Stimulated activated CD8-positive, alpha-beta memory T cell treated with anti-CD3 and anti-CD28 coated beads, Interleukin-4, amount 100 ng/mL, for 1 hour (primary cell): ENCODE results near the gene NELL1.

ENCODE experiments used
- DNase-seq, 2 donors: peaks; one replicate each; pipeline ENCODE4 v3.0.0-alpha.2; 2020; ENCODE audit warnings: low read depth in 2 of 2, low spot score in 1 of 2

Gene NELL1

GRCh38 chr11:20668131-20668809 lies 1.1 kb upstream of the NELL1 start:
- DNase-seq = no peak

GRCh38 chr11:20669820-20670684 lies 666 bp downstream of the NELL1 start:
- DNase-seq = no peak

- DNase-seq = no peak
Observed at GRCh38 chr11:20670932-20671403, 1.6 kb downstream of the NELL1 start.

- no peak for DNase-seq
Observed at GRCh38 chr11:20671856-20672546, 2.6 kb downstream of the NELL1 start.

GRCh38 chr11:20672575-20672974 lies 3.2 kb downstream of the NELL1 start:
- no peak for DNase-seq

GRCh38 chr11:20676658-20677057 lies 7.3 kb downstream of the NELL1 start:
- no peak for DNase-seq

GRCh38 chr11:20688761-20689160 lies 19.4 kb downstream of the NELL1 start:
- no peak for DNase-seq

- no peak for DNase-seq
Observed at GRCh38 chr11:20707876-20708275, 38.5 kb downstream of the NELL1 start.

GRCh38 chr11:20712912-20713311 lies 43.5 kb downstream of the NELL1 start:
- DNase-seq = no peak

GRCh38 chr11:20715464-20715863 lies 46.1 kb downstream of the NELL1 start:
- DNase-seq = no peak

GRCh38 chr11:20715931-20716330 lies 46.5 kb downstream of the NELL1 start:
- DNase-seq = no peak

- DNase-seq = no peak
Observed at GRCh38 chr11:20719821-20720220, 50.4 kb downstream of the NELL1 start.

GRCh38 chr11:20723366-20723765 lies 54.0 kb downstream of the NELL1 start:
- DNase-seq = no peak

- DNase-seq = no peak
Observed at GRCh38 chr11:20729597-20730105, 60.3 kb downstream of the NELL1 start.

- no peak for DNase-seq
Observed at GRCh38 chr11:20731676-20732215, 62.4 kb downstream of the NELL1 start.

- DNase-seq = no peak
Observed at GRCh38 chr11:20739107-20739506, 69.7 kb downstream of the NELL1 start.

GRCh38 chr11:20739577-20739976 lies 70.2 kb downstream of the NELL1 start:
- DNase-seq = no peak

GRCh38 chr11:20754933-20755332 lies 85.5 kb downstream of the NELL1 start:
- no peak for DNase-seq

- DNase-seq = no peak
Observed at GRCh38 chr11:20759541-20759940, 90.2 kb downstream of the NELL1 start.

GRCh38 chr11:20760811-20761210 lies 91.4 kb downstream of the NELL1 start:
- DNase-seq = no peak

GRCh38 chr11:20762116-20762844 lies 92.9 kb downstream of the NELL1 start:
- DNase-seq = no peak
